Measurements from ENCODE around the gene FMNL2. TPM values are rescaled to one million over a fixed set of nuclear protein-coding genes. Genes with fewer than 3 reads are reported as not detected.

Gene FMNL2
- polyA plus RNA-seq, 1 donor from 2014 or later, result 86.5 TPM

DNA sequence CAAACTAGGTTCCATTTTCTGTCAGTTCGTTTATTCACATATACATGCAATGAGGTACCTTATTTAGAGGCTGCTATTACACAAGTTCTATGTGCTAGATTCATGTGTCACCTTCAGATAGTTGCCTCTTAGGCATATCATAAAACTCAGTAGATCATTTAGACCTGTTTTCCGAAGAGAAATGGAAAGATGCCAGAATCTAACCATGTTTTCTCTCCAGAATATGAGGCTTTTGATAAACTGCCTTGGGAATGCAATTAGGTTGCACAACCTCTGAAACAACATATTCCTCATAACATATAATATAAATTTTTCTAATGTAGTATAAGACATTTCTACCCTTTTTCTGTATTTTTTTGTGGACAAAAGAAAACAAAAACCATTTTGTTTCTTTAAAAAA lies 274.2 kb downstream of the FMNL2 start:
- no peaks in the 10 kb centered on the region for H3K9me2 ChIP-seq (ENCODE audit: insufficient read depth, low read length)
- no peaks in the 10 kb centered on the region for H3K27me3 ChIP-seq (ENCODE audit: insufficient read depth, low read depth, low read length)
- H3K9ac ChIP-seq (ENCODE audit: low read length), result no peak overlapping the region
- H3K4me2 ChIP-seq (ENCODE audit: low read length), result no peak overlapping the region
- no peaks in the 10 kb centered on the region for H3K79me2 ChIP-seq (replicated peaks; ENCODE audit: insufficient read depth, low read length)
- peaks cover 11% of the 10 kb centered on the region for H3K36me3 ChIP-seq (ENCODE audit: insufficient read depth, low read length)
- TF ChIP-seq POLR2AphosphoS5 (IDR thresholded peaks at IDR 0.05), result no peak
- TF ChIP-seq EZH2 (IDR thresholded peaks at IDR 0.05; ENCODE audit: borderline replicate concordance, insufficient read depth, low read length, poor library complexity, severe bottlenecking), result no peak
- no peak for TF ChIP-seq TAF1 (IDR thresholded peaks at IDR 0.05; ENCODE audit: low read depth)
- TF ChIP-seq, protein P1, sequence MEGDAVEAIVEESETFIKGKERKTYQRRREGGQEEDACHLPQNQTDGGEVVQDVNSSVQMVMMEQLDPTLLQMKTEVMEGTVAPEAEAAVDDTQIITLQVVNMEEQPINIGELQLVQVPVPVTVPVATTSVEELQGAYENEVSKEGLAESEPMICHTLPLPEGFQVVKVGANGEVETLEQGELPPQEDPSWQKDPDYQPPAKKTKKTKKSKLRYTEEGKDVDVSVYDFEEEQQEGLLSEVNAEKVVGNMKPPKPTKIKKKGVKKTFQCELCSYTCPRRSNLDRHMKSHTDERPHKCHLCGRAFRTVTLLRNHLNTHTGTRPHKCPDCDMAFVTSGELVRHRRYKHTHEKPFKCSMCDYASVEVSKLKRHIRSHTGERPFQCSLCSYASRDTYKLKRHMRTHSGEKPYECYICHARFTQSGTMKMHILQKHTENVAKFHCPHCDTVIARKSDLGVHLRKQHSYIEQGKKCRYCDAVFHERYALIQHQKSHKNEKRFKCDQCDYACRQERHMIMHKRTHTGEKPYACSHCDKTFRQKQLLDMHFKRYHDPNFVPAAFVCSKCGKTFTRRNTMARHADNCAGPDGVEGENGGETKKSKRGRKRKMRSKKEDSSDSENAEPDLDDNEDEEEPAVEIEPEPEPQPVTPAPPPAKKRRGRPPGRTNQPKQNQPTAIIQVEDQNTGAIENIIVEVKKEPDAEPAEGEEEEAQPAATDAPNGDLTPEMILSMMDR (IDR thresholded peaks at IDR 0.05; ENCODE audit: poor library complexity, severe bottlenecking), result no peak
- no peak for TF ChIP-seq EP300 (conservative IDR thresholded peaks at IDR 0.05; ENCODE audit: poor library complexity, severe bottlenecking)
- TF ChIP-seq SMC3 (conservative IDR thresholded peaks at IDR 0.05; ENCODE audit: poor library complexity), result no peak
- no peak for TF ChIP-seq MXI1 (conservative IDR thresholded peaks at IDR 0.05; ENCODE audit: poor library complexity, severe bottlenecking)
- no peak for TF ChIP-seq RAD21 (conservative IDR thresholded peaks at IDR 0.05)
- TF ChIP-seq, protein P2, sequence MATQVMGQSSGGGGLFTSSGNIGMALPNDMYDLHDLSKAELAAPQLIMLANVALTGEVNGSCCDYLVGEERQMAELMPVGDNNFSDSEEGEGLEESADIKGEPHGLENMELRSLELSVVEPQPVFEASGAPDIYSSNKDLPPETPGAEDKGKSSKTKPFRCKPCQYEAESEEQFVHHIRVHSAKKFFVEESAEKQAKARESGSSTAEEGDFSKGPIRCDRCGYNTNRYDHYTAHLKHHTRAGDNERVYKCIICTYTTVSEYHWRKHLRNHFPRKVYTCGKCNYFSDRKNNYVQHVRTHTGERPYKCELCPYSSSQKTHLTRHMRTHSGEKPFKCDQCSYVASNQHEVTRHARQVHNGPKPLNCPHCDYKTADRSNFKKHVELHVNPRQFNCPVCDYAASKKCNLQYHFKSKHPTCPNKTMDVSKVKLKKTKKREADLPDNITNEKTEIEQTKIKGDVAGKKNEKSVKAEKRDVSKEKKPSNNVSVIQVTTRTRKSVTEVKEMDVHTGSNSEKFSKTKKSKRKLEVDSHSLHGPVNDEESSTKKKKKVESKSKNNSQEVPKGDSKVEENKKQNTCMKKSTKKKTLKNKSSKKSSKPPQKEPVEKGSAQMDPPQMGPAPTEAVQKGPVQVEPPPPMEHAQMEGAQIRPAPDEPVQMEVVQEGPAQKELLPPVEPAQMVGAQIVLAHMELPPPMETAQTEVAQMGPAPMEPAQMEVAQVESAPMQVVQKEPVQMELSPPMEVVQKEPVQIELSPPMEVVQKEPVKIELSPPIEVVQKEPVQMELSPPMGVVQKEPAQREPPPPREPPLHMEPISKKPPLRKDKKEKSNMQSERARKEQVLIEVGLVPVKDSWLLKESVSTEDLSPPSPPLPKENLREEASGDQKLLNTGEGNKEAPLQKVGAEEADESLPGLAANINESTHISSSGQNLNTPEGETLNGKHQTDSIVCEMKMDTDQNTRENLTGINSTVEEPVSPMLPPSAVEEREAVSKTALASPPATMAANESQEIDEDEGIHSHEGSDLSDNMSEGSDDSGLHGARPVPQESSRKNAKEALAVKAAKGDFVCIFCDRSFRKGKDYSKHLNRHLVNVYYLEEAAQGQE (IDR thresholded peaks at IDR 0.05; ENCODE audit: borderline replicate concordance), result no peak
- H3K4me3 ChIP-seq (ENCODE audit: low read length), result no peak overlapping the region
- no peaks in the 10 kb centered on the region for H3F3A ChIP-seq (ENCODE audit: insufficient read depth, low read length, poor library complexity, severe bottlenecking)
- no peaks in the 10 kb centered on the region for H4K20me1 ChIP-seq (ENCODE audit: insufficient read depth)
- H2AFZ ChIP-seq (ENCODE audit: low read depth, low read length), result no peak overlapping the region
- no peak overlapping the region for H3K27ac ChIP-seq (ENCODE audit: low read length)
- H3K9me3 ChIP-seq (ENCODE audit: low read length), result no peaks in the 10 kb centered on the region

DNA sequence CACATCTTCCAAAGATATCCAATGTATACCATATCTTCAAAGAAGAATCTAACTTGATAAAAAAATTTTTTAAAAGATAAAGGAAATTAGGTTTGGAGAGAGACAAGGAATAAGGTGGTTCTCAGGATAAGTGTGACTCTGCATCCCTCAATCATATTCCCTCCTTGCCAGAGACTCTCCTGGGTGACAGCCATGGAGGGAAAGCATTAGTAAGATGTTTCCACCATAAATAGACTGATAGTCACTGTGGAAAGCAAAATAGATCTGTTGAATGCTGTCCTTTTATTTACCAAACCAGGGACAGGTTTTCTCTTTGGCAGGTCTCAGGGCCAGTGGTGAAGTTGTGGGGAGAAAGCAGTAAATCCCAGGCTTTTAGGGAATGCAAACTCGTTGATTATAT lies 274.7 kb downstream of the FMNL2 start:
- Histone ChIP-seq H2AFZ (ENCODE audit: low read depth, low read length) (no peak overlapping the region), H3K9ac (ENCODE audit: low read length) (no peak overlapping the region), H3F3A (ENCODE audit: insufficient read depth, low read length, poor library complexity, severe bottlenecking) (no peaks in the 10 kb centered on the region), H3K4me3 (ENCODE audit: low read length) (no peak overlapping the region), H3K27me3 (ENCODE audit: insufficient read depth, low read depth, low read length) (no peaks in the 10 kb centered on the region), H4K20me1 (ENCODE audit: insufficient read depth) (no peaks in the 10 kb centered on the region), H3K27ac (ENCODE audit: low read length) (no peak overlapping the region), H3K4me2 (ENCODE audit: low read length) (no peak overlapping the region), H3K9me3 (ENCODE audit: low read length) (no peaks in the 10 kb centered on the region), H3K9me2 (ENCODE audit: insufficient read depth, low read length) (no peaks in the 10 kb centered on the region), H3K36me3 (ENCODE audit: insufficient read depth, low read length) (peaks cover 11% of the 10 kb centered on the region), H3K79me2 (replicated peaks; ENCODE audit: insufficient read depth, low read length) (no peaks in the 10 kb centered on the region)
- TF ChIP-seq, protein P2 (IDR thresholded peaks at IDR 0.05; ENCODE audit: borderline replicate concordance), result no peak
- TF ChIP-seq EP300 (conservative IDR thresholded peaks at IDR 0.05; ENCODE audit: poor library complexity, severe bottlenecking), result no peak
